Activated B cell treated with CpG ODN at 0.5 μM for 24 hours (primary cell): ENCODE measurements around the gene METTL6. TPM values are rescaled to one million over a fixed set of nuclear protein-coding genes. Genes with fewer than 3 reads are reported as not detected.

Experiments used
- ATAC-seq: fragments of 200-7000 bp; cut with Tn5 transposase; one replicate; pipeline ENCODE4 v1.10.0; 2021; ENCODE audit warnings: low read depth, mild to moderate bottlenecking, moderate library complexity
- CTCF ChIA-PET: fragments of 350-600 bp; sonication (Branson Sonifier 250); formaldehyde crosslinking; loops from one replicate; lab custom pipeline; 2021; ENCODE audit warnings: antibody characterized with exemption; lab: Charles Lee
- POLR2A ChIA-PET: fragments of 350-600 bp; sonication (Branson Sonifier 250); formaldehyde crosslinking; loops from one replicate; lab custom pipeline; 2021; ENCODE audit warnings: antibody characterized with exemption; lab: Charles Lee
- DNase-seq: peaks from one replicate; pipeline ENCODE4 v3.0.0; 2022
- H3K27ac Mint-ChIP-seq: one replicate; pipeline ENCODE4 v1.8.0; 2020; ENCODE audit warnings: mixed read lengths
- H3K27me3 Mint-ChIP-seq: one replicate; pipeline ENCODE4 v1.8.0; 2021; ENCODE audit warnings: mixed read lengths
- H3K36me3 Mint-ChIP-seq: one replicate; pipeline ENCODE4 v1.8.0; 2021; ENCODE audit warnings: low read depth, mixed read lengths
- H3K4me1 Mint-ChIP-seq: one replicate; pipeline ENCODE4 v1.8.0; 2021; ENCODE audit warnings: mixed read lengths
- H3K4me3 Mint-ChIP-seq: one replicate; pipeline ENCODE4 v1.8.0; 2020; ENCODE audit warnings: mild to moderate bottlenecking, mixed read lengths
- H3K9me3 Mint-ChIP-seq: one replicate; pipeline ENCODE4 v1.8.0; 2020; ENCODE audit warnings: mixed read lengths
- CTCF ChIP-seq: fragments of 200-600 bp; IDR thresholded peaks from one replicate; pipeline ENCODE4 v1.8.0; 2022; ENCODE audit warnings: antibody characterized with exemption, mild to moderate bottlenecking
- intact Hi-C: fragments of 100-400 bp; cut with micrococcal nuclease; formaldehyde crosslinking; loops from one replicate; pipeline ENCODE4 v1.15.1; 2024
- total RNA-seq: library from RNA; stranded (reverse); gene quantifications from 2 replicates; pipeline ENCODE4 v1.2.3, GENCODE V29; 2022

METTL6 gene
- total RNA-seq, 1 donor from 2014 or later, result 18.7 TPM

- Mint-ChIP-seq H3K9me3 (no peaks in the 10 kb centered on the region), H3K4me1 (no peaks in the 10 kb centered on the region), H3K36me3 (peaks cover 83% of the 10 kb centered on the region), H3K27ac (no peak overlapping the region), H3K4me3 (no peak overlapping the region), H3K27me3 (no peaks in the 10 kb centered on the region)
- no peak for TF ChIP-seq CTCF
- POLR2A ChIA-PET, result no interaction called here
- ATAC-seq, result no peak
- DNase-seq, result no peak
- CTCF ChIA-PET, result no interaction called here
- intact Hi-C loops, result no loop called here
Observed at GRCh38 chr3:15440891-15441290, 13.5 kb upstream of the METTL6 start.

- ChIA-PET POLR2A (no interaction called here), CTCF (no interaction called here)
- H3K27me3 Mint-ChIP-seq, result no peaks in the 10 kb centered on the region
- peaks cover 87% of the 10 kb centered on the region for H3K36me3 Mint-ChIP-seq
- no peak overlapping the region for H3K4me3 Mint-ChIP-seq
- no peak overlapping the region for H3K27ac Mint-ChIP-seq
- no peak for DNase-seq
- intact Hi-C loops, result no loop called here
- ATAC-seq, result no peak
- no peak for TF ChIP-seq CTCF
- no peaks in the 10 kb centered on the region for H3K4me1 Mint-ChIP-seq
- no peaks in the 10 kb centered on the region for H3K9me3 Mint-ChIP-seq
Observed at GRCh38 chr3:15439476-15439875, 12.1 kb upstream of the METTL6 start.

- POLR2A ChIA-PET, result no interaction called here
- intact Hi-C loops, result no loop called here
- CTCF ChIA-PET, result no interaction called here
- no peak overlapping the region for H3K4me3 Mint-ChIP-seq
- no peak overlapping the region for H3K27ac Mint-ChIP-seq
- no peak for ATAC-seq
- H3K27me3 Mint-ChIP-seq, result no peaks in the 10 kb centered on the region
- TF ChIP-seq CTCF, result no peak
- DNase-seq, result no peak
- H3K36me3 Mint-ChIP-seq, result peaks cover 90% of the 10 kb centered on the region
- no peaks in the 10 kb centered on the region for H3K4me1 Mint-ChIP-seq
- H3K9me3 Mint-ChIP-seq, result no peaks in the 10 kb centered on the region
Observed at GRCh38 chr3:15438983-15439382, 11.6 kb upstream of the METTL6 start.

GRCh38 chr3:15436246-15436645, 8.9 kb upstream of the METTL6 start:
- ATAC-seq, result no peak
- no peak overlapping the region for H3K4me3 Mint-ChIP-seq
- H3K36me3 Mint-ChIP-seq, result peaks cover 87% of the 10 kb centered on the region
- intact Hi-C loops, result no loop called here
- H3K27me3 Mint-ChIP-seq, result no peaks in the 10 kb centered on the region
- ChIA-PET POLR2A (no interaction called here), CTCF (no interaction called here)
- no peaks in the 10 kb centered on the region for H3K9me3 Mint-ChIP-seq
- no peak overlapping the region for H3K27ac Mint-ChIP-seq
- peaks cover 1% of the 10 kb centered on the region for H3K4me1 Mint-ChIP-seq
- DNase-seq, result no peak
- no peak for TF ChIP-seq CTCF

- CTCF ChIA-PET, result no interaction called here
- POLR2A ChIA-PET, result no interaction called here
- H3K27me3 Mint-ChIP-seq, result no peaks in the 10 kb centered on the region
Observed at GRCh38 chr3:15434756-15435155, 7.4 kb upstream of the METTL6 start.

More at GRCh38 chr3:15434756-15435155, 7.4 kb upstream of the METTL6 start:
- TF ChIP-seq CTCF, result no peak
- peaks cover 8% of the 10 kb centered on the region for H3K4me1 Mint-ChIP-seq
- ATAC-seq (no peak), DNase-seq (no peak)
- intact Hi-C loops, result no loop called here
- no peak overlapping the region for H3K4me3 Mint-ChIP-seq
- H3K27ac Mint-ChIP-seq, result no peak overlapping the region
- no peaks in the 10 kb centered on the region for H3K9me3 Mint-ChIP-seq
- peaks cover 82% of the 10 kb centered on the region for H3K36me3 Mint-ChIP-seq
